Caco-2 (cell line): ENCODE results near the gene GADD45G. TPM values are rescaled to one million over a fixed set of nuclear protein-coding genes. Genes with fewer than 3 reads are reported as not detected.

Experiments
- BruUV-seq: library from RNA; stranded (reverse); fragments of 400-500 nt; replicated peaks from 2 replicates; lab custom pipeline; 2021; lab: Mats Ljungman, UMichigan
- CTCF ChIA-PET: fragments of 300-600 bp; sonication (Branson Sonifier 250); formaldehyde crosslinking; loops from one replicate; lab custom pipeline; 2022; ENCODE audit warnings: antibody characterized with exemption; lab: Charles Lee
- POLR2A ChIA-PET: fragments of 300-600 bp; sonication (Branson Sonifier 250); formaldehyde crosslinking; loops from one replicate; lab custom pipeline; 2022; ENCODE audit warnings: antibody characterized with exemption; lab: Charles Lee
- DNase-seq, 2 experiments: peaks; one replicate each; pipeline versions ENCODE4 v3.0.0 to v3.0.0-alpha.2; 2020 to 2022
- H3K27me3 ChIP-seq: replicated peaks from 2 replicates; pipeline ENCODE4 v1.6.0; 2011; ENCODE audit warnings: low read length; ENCODE audit not compliant: control insufficient read depth, insufficient read depth
- H3K36me3 ChIP-seq: 2 replicates; pipeline ENCODE4 v1.5.1; 2011; ENCODE audit warnings: low read length; ENCODE audit not compliant: control insufficient read depth, insufficient read depth
- H3K4me1 ChIP-seq: fragments of 250-450 bp; sonication (Bioruptor Pico); 2 replicates; pipeline ENCODE4 v1.5.1; 2020; ENCODE audit warnings: mild to moderate bottlenecking
- H3K4me3 ChIP-seq: 2 replicates; pipeline ENCODE4 v1.5.1; 2011; ENCODE audit warnings: low read depth, mild to moderate bottlenecking, control low read depth, low read length
- H3K9me3 ChIP-seq: fragments of 250-450 bp; sonication (Bioruptor Pico); 2 replicates; pipeline ENCODE4 v1.5.1; 2020; ENCODE audit warnings: mild to moderate bottlenecking, moderate library complexity
- H3K27ac Mint-ChIP-seq: one replicate; pipeline ENCODE4 v1.8.0; 2022; ENCODE audit warnings: mixed read lengths; ENCODE audit not compliant: unreplicated experiment
- H3K27me3 Mint-ChIP-seq: one replicate; pipeline ENCODE4 v1.8.0; 2022; ENCODE audit warnings: mixed read lengths; ENCODE audit not compliant: insufficient read depth, unreplicated experiment
- H3K36me3 Mint-ChIP-seq: one replicate; pipeline ENCODE4 v1.8.0; 2022; ENCODE audit warnings: mild to moderate bottlenecking, mixed read lengths; ENCODE audit not compliant: insufficient read depth, unreplicated experiment
- H3K4me1 Mint-ChIP-seq: one replicate; pipeline ENCODE4 v1.8.0; 2022; ENCODE audit warnings: low read depth, mixed read lengths; ENCODE audit not compliant: unreplicated experiment
- H3K4me3 Mint-ChIP-seq: one replicate; pipeline ENCODE4 v1.8.0; 2022; ENCODE audit warnings: mild to moderate bottlenecking, moderate library complexity, mixed read lengths; ENCODE audit not compliant: unreplicated experiment
- H3K9me3 Mint-ChIP-seq: one replicate; pipeline ENCODE4 v1.8.0; 2022; ENCODE audit warnings: mixed read lengths; ENCODE audit not compliant: unreplicated experiment
- intact Hi-C: fragments of 100-400 bp; cut with micrococcal nuclease; formaldehyde crosslinking; loops from one replicate; pipeline ENCODE4 v1.10.0; 2022; ENCODE audit not compliant: unreplicated experiment
- total RNA-seq: library from RNA; stranded (reverse); gene quantifications from 2 replicates; pipeline ENCODE4 v1.2.3, GENCODE V29; 2022
- TF ChIP-seq, protein P1 (sequence below), 2 experiments: fragments of 200-600 bp in 1 of 2; IDR thresholded peaks; 1 replicate in 1 of 2; 2 replicates in 1 of 2; pipeline versions ENCODE4 v1.5.1 to v1.8.0; 2011 to 2022; ENCODE audit warnings: antibody characterized with exemption in 1 of 2, control low read depth in 1 of 2, inconsistent platforms in 1 of 2, low read depth in 1 of 2, low read length in 1 of 2, mild to moderate bottlenecking in 1 of 2, moderate library complexity in 1 of 2; ENCODE audit not compliant: insufficient read depth in 1 of 2, severe bottlenecking in 1 of 2, unreplicated experiment in 1 of 2

GADD45G gene
- total RNA-seq, 1 experiment from 2014 or later, result 3.7 TPM

DNA sequence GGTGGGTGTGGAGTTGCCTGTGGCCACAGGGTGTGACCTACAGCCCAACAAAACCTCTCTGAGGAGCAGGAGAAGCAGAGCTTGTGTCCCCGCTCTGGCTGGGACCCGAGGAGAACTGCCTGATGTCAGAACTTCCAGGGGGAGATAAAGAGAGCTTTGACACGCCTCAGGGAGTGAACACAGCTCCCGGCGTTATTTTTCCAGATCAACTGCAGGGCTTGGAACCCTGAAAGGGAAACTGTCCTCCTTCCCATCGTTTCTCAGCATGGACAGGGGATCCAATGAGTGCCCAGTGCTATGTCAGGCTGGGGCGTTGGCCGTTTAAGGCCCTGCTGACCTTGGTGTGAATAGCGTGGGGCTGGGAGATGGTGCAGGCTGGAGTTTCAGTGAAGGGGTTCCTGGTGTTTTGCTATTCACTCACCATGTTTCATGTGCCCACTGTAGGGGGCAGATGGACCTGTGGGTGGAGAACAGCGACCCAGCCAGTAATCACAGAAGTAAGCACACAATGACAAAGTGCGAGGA is 22.0 kb downstream of the GADD45G start:
- CTCF ChIA-PET, result no interaction called here
- intact Hi-C loops, result no loop called here
- H3K27ac Mint-ChIP-seq, result peak overlapping the region; percentile 32

DNA sequence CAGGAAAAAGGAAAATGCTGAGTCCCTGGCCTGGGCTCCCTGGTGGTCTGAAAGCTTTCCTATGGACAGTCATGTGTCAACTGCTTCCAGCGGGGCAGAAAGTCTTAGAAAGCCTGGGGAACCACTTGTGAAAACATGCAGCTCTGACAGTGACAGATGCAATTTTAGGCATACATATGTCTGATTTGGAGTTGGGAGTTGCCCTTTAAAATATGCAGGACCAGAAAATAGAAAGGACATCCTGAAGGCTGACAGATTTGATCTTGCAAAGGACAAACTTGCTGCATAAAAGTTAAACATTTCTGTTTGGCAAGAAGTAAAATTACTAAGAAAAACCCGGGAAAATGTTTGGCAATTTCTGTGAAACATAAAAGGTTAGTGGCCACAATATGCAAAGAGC is 23.8 kb downstream of the GADD45G start:
- no TSS peak for BruUV-seq
- CTCF ChIA-PET, result no interaction called here

More for the DNA sequence above, 22.0 kb downstream of the GADD45G start:
- no peaks in the 10 kb centered on the region for H3K9me3 Mint-ChIP-seq
- H3K9me3 ChIP-seq, result no peaks in the 10 kb centered on the region
- no peaks in the 10 kb centered on the region for H3K36me3 Mint-ChIP-seq
- no peak overlapping the region for H3K4me3 Mint-ChIP-seq
- no peaks in the 10 kb centered on the region for H3K27me3 Mint-ChIP-seq
- no peaks in the 10 kb centered on the region for H3K36me3 ChIP-seq
- peaks cover 7% of the 10 kb centered on the region for H3K4me1 Mint-ChIP-seq
- no TSS peak for BruUV-seq
- TF ChIP-seq, protein P1, sequence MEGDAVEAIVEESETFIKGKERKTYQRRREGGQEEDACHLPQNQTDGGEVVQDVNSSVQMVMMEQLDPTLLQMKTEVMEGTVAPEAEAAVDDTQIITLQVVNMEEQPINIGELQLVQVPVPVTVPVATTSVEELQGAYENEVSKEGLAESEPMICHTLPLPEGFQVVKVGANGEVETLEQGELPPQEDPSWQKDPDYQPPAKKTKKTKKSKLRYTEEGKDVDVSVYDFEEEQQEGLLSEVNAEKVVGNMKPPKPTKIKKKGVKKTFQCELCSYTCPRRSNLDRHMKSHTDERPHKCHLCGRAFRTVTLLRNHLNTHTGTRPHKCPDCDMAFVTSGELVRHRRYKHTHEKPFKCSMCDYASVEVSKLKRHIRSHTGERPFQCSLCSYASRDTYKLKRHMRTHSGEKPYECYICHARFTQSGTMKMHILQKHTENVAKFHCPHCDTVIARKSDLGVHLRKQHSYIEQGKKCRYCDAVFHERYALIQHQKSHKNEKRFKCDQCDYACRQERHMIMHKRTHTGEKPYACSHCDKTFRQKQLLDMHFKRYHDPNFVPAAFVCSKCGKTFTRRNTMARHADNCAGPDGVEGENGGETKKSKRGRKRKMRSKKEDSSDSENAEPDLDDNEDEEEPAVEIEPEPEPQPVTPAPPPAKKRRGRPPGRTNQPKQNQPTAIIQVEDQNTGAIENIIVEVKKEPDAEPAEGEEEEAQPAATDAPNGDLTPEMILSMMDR (IDR thresholded peaks at IDR 0.05; ENCODE audit: insufficient read depth in 1 of 2, low read depth in 1 of 2, low read length in 1 of 2, severe bottlenecking in 1 of 2, unreplicated experiment in 1 of 2), result no peak
- no peak overlapping the region for H3K4me3 ChIP-seq
- DNase-seq, result no peak
- 0 out of 2 replicates have a peak, but pooled peaks cover 6% of the 10 kb centered on the region for H3K4me1 ChIP-seq
- H3K27me3 ChIP-seq, result no peaks in the 10 kb centered on the region
- POLR2A ChIA-PET, result no interaction called here

DNA sequence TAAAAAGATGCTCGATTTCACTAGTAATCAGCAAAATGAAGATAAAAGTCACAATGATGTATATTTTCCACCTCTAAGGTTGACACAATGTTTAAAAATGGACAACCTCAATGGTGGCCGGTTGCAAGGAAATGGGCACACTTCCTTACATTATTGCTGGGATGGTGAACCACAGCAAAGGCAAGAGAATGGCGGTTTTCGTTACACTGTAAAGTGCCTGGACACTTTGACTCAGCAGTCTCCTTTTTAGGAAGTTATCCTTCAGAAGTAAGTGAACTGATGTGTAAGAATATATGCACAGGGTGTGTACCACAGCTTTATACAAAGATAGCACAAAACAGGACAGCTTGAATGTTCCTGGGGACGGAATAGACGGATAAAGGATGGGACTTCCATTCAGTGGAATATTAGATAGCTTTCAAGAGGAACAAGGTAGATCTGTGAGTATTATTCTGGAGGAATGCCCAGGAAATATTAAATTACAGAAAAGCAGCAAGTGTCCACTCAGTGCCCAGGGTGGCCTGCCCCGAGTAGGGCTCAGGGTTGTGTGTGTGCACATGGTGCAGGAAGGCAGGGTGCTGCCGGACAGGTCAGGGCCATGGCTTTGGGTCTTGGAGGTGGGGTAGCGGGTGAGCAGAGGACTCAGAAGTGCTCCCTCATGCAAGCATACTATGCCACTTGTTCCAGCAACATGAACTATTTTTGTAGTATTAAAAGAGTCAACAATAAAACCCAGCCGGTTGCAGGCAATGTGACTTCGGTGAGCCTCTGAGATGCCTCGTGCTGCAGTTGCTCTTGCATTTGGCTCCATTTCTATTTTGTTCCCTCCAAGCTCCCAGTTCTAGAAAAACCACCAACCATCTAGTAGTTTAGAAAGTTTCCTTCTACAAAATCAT is 24.5 kb downstream of the GADD45G start:
- Histone ChIP-seq H3K27me3 (no peaks in the 10 kb centered on the region), H3K9me3 (no peaks in the 10 kb centered on the region), H3K4me3 (no peak overlapping the region), H3K36me3 (no peaks in the 10 kb centered on the region), H3K4me1 (peaks cover 12% of the 10 kb centered on the region; the same call in 1 of the 2 replicates)
- Mint-ChIP-seq H3K27ac (no peak overlapping the region), H3K9me3 (no peaks in the 10 kb centered on the region), H3K4me3 (no peak overlapping the region), H3K27me3 (no peaks in the 10 kb centered on the region), H3K36me3 (no peaks in the 10 kb centered on the region), H3K4me1 (peaks cover 13% of the 10 kb centered on the region)
- no TSS peak for BruUV-seq
- intact Hi-C loops, result no loop called here
- DNase-seq, result no peak
- TF ChIP-seq, protein P1 (IDR thresholded peaks at IDR 0.05; ENCODE audit: insufficient read depth in 1 of 2, low read depth in 1 of 2, low read length in 1 of 2, severe bottlenecking in 1 of 2, unreplicated experiment in 1 of 2), result no peak
- POLR2A ChIA-PET, result no interaction called here
- CTCF ChIA-PET, result no interaction called here

More for the DNA sequence above, 23.8 kb downstream of the GADD45G start:
- Mint-ChIP-seq H3K36me3 (no peaks in the 10 kb centered on the region), H3K4me3 (no peak overlapping the region), H3K9me3 (no peaks in the 10 kb centered on the region), H3K27me3 (no peaks in the 10 kb centered on the region), H3K27ac (no peak overlapping the region), H3K4me1 (peaks cover 13% of the 10 kb centered on the region)
- no peak for DNase-seq
- Histone ChIP-seq H3K27me3 (no peaks in the 10 kb centered on the region), H3K9me3 (no peaks in the 10 kb centered on the region), H3K4me1 (peaks cover 12% of the 10 kb centered on the region; the same call in 1 of the 2 replicates), H3K36me3 (no peaks in the 10 kb centered on the region), H3K4me3 (no peak overlapping the region)
- TF ChIP-seq, protein P1 (IDR thresholded peaks at IDR 0.05; ENCODE audit: insufficient read depth in 1 of 2, low read depth in 1 of 2, low read length in 1 of 2, severe bottlenecking in 1 of 2, unreplicated experiment in 1 of 2), result no peak
- POLR2A ChIA-PET, result no interaction called here
- intact Hi-C loops, result no loop called here
